ENCODE results near the gene CRIM1.

DNA sequence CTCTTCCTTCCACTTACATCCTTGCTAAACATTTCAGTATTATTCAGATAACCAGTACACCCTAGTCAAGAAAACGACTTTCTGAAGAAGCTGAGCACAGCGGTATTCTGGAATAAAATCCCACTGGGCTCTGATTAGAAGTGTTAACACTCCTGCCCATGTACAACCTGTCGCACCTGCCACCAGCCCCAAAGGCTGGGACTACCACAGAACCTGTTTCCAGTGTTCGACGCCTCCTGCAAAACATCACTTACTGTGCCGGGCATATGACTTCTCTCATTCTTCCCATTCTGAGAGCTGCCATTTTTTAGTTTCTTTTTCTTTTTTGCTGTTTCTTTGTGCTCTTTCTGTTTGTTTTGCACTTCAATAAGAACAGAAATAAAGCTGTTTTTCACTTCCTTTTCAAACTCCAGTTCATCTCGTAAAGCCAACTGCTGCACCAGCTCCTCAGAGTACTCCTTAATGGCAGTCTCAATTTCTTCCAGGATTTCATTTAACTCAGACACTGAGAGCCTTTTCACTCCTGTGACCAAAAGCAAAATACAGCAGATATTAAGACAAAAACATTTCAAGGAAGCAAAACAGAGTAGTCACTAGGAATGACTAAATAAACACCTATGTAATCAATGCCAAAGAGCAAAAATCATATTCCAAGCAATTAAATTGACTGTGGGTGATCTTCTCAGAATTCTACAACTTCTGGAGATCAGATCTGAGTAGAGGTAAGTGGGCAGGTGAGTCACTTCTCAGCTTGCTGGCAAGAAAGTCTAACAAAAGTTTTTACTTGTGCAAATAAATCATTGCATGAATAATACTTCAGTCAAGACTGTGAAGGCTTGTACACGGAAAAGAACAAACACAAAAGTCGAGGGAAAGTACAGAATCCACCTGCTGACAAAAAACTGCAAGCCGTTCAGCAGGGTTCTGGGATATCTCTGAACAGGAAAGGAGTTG, 223.0 kb downstream of the CRIM1 start:
- no peak for TF ChIP-seq CTCF (IDR thresholded peaks at IDR 0.05)
- no peak for TF ChIP-seq POLR2A (IDR thresholded peaks at IDR 0.05; ENCODE audit: low read depth)
- TF ChIP-seq POLR2AphosphoS5 (IDR thresholded peaks at IDR 0.05): no peak
- TF ChIP-seq EP300 (IDR thresholded peaks at IDR 0.05): no peak
